Ascending aorta (tissue), 2 donors: Measurements from ENCODE around the gene DCST1. TPM values are rescaled to one million over a fixed set of nuclear protein-coding genes. Genes with fewer than 3 reads are reported as not detected.

Experiments used
- DNase-seq, 2 donors: peaks; one replicate each; pipeline ENCODE4 v3.0.0-alpha.2; 2019; ENCODE audit warnings: low spot score in 2 of 2
- H3K27ac ChIP-seq, 2 donors: fragments of 200-600 bp; sonication (generic); one replicate each; pipeline ENCODE4 v1.5.1; 2016 to 2017; ENCODE audit warnings: mild to moderate bottlenecking in 1 of 2
- H3K27me3 ChIP-seq: fragments of 200-600 bp; sonication (generic); one replicate; pipeline ENCODE4 v1.5.1; 2017
- H3K36me3 ChIP-seq, 2 donors: fragments of 200-600 bp; sonication (generic); one replicate each; pipeline ENCODE4 v1.5.1; 2016
- H3K4me1 ChIP-seq, 2 donors: fragments of 200-600 bp; sonication (generic); one replicate each; pipeline ENCODE4 v1.5.1; 2016 to 2017; ENCODE audit warnings: mild to moderate bottlenecking in 1 of 2
- H3K4me3 ChIP-seq, 2 donors: fragments of 200-600 bp; sonication (generic); one replicate each; pipeline ENCODE4 v1.5.1; 2016 to 2017; ENCODE audit warnings: mild to moderate bottlenecking in 1 of 2
- H3K9me3 ChIP-seq, 2 donors: fragments of 200-600 bp; sonication (generic); one replicate each; pipeline ENCODE4 v1.5.1; 2016
- CTCF ChIP-seq, 3 experiments: fragments of 200-600 bp in 2 of 3; fragments of 450-650 bp in 1 of 3; sonication (generic) in 2 of 3; IDR thresholded peaks; one replicate each; pipeline ENCODE4 v1.5.1; 2016 to 2019; ENCODE audit warnings: antibody characterized with exemption in 3 of 3, mild to moderate bottlenecking in 1 of 3, moderate library complexity in 1 of 3
- intact Hi-C: fragments of 100-400 bp; cut with DNase I; formaldehyde crosslinking; loops from one replicate; pipeline ENCODE4 v1.15.1; 2023
- total RNA-seq: library from RNA; depleted of rRNA; stranded (reverse); fragments of >200 nt; gene quantifications from one replicate; pipeline ENCODE4 v1.1.0, GENCODE V29; 2016

The DCST1 gene
- total RNA-seq, 1 donor from 2014 or later: not detected

- no peak for DNase-seq
- intact Hi-C loops: no loop called here
- H3K27ac ChIP-seq: no peak overlapping the region
- no peaks in the 10 kb centered on the region for H3K27me3 ChIP-seq
- H3K4me3 ChIP-seq: no peak overlapping the region
- no peaks in the 10 kb centered on the region for H3K9me3 ChIP-seq
- H3K4me1 ChIP-seq: no peaks in the 10 kb centered on the region
- no peak for TF ChIP-seq CTCF (IDR thresholded peaks at IDR 0.05)
- H3K36me3 ChIP-seq: no peaks in the 10 kb centered on the region
These were observed 3.9 kb upstream of the DCST1 start for GRCh38 chr1:155029513-155030242.

GRCh38 chr1:155030243-155030795 is 3.3 kb upstream of the DCST1 start:
- H3K27me3 ChIP-seq: no peaks in the 10 kb centered on the region
- no peaks in the 10 kb centered on the region for H3K9me3 ChIP-seq
- no peak for DNase-seq
- no peak overlapping the region for H3K4me3 ChIP-seq
- H3K27ac ChIP-seq: no peak overlapping the region
- TF ChIP-seq CTCF (IDR thresholded peaks at IDR 0.05): no peak
- no peaks in the 10 kb centered on the region for H3K36me3 ChIP-seq
- H3K4me1 ChIP-seq: no peaks in the 10 kb centered on the region
- intact Hi-C loops: no loop called here

DNA sequence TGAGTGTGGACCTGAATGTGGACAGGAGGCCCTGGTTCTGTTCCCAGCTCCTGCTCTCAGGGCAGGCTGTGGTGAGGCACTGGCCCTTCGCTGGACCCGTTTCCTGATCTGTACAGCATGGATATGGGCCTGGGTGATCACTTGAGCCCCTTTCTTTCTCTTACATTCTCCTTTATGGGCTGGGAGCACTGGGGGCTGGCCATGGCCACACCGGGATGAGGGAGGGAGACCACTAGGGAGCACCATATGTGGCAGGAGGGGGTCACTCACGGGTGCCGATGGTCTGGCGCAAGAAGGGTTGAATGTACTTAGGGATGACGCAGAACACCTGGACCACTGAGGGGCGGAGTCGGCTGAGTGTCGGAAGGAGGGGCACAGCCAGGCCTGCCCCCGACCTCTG is 2.7 kb upstream of the DCST1 start:
- no peak for TF ChIP-seq CTCF (IDR thresholded peaks at IDR 0.05)
- no peak overlapping the region for H3K27ac ChIP-seq
- H3K27me3 ChIP-seq: no peaks in the 10 kb centered on the region
- no peak overlapping the region for H3K4me3 ChIP-seq
- H3K36me3 ChIP-seq: no peaks in the 10 kb centered on the region
- no peaks in the 10 kb centered on the region for H3K4me1 ChIP-seq
- DNase-seq: no peak
- intact Hi-C loops: no loop called here
- H3K9me3 ChIP-seq: no peaks in the 10 kb centered on the region

DNA sequence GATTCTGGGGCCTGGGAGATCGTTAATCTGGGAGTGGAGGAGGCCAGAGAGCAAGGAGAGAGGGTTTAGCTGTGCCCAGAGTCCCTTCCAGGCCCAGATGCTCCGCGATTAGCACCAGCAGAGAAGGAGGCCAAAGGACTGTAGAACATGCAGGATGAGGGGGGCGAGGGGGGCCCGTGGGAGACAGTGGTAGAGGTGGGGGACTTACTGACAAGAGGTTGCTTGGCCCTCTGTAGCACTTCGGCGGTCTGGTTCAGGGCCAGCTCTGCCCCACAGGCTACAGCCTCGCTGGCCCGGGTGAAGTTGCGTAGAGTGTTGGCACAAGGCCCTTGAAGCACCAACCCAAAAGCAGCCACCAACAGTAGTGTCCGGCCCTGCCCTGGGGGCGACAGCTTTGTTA is 738 bp upstream of the DCST1 start:
- no peaks in the 10 kb centered on the region for H3K27me3 ChIP-seq
- H3K9me3 ChIP-seq: no peaks in the 10 kb centered on the region
- no peaks in the 10 kb centered on the region for H3K4me1 ChIP-seq
- H3K36me3 ChIP-seq: no peaks in the 10 kb centered on the region
- intact Hi-C loops: no loop called here
- H3K4me3 ChIP-seq: no peak overlapping the region
- H3K27ac ChIP-seq: no peak overlapping the region
- TF ChIP-seq CTCF (IDR thresholded peaks at IDR 0.05): no peak
- no peak for DNase-seq

DNA sequence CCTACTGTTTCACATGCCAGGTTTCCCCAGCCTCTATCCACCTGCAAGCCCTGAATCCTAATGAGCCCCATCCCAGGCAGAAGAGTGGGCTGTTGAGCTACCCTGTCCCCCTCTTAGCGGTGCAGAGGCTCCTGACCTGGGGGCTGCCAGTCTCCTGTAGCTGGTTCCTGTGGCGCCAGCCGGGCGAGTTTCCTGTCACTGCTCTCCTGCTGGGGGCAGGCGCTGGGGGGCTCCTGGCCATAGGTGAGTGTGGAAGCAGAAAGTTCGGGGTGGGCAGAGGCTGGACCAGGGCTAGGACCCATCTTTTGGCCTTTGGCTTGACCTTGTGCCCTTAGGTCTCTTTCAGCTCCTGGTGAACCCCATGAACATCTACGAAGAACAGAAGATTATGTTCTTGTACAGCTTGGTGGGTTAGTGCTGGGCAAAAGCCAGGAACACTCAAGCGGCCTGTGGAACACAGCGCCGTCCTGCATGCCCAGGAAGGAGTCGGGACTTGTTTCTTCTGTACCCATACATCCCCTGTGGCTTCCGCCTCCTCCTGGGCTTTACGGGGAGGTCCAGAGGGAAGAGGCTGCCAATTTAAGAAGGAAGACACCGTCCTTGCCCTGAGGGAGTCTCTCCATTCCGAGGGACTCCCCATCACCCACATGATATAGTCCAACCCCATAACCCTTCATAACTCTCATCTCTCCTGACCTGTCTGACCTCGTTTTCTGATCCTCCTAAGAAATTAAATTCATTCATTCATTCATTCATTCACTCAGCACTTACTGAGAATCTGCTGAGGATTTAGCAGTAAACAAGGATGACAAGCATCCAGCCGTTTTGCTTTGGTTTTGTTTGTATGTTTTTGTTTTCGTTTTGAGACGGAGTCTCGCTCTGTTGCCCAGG is 939 bp downstream of the DCST1 start:
- H3K9me3 ChIP-seq: no peaks in the 10 kb centered on the region
- no peak for DNase-seq
- no peaks in the 10 kb centered on the region for H3K4me1 ChIP-seq
- intact Hi-C loops: no loop called here
- no peak for TF ChIP-seq CTCF (IDR thresholded peaks at IDR 0.05)
- H3K27me3 ChIP-seq: no peaks in the 10 kb centered on the region
- no peak overlapping the region for H3K27ac ChIP-seq
- H3K4me3 ChIP-seq: no peak overlapping the region
- no peaks in the 10 kb centered on the region for H3K36me3 ChIP-seq
